ENCODE results near the gene RPTOR.

- no peak for TF ChIP-seq CTCF (IDR thresholded peaks at IDR 0.05 in 4 of 5, conservative IDR thresholded peaks at IDR 0.05 in 1 of 5)
- no peak for TF ChIP-seq POLR2A (IDR thresholded peaks at IDR 0.05)
Observed at GRCh38 chr17:80839511-80839941, 294.9 kb downstream of the RPTOR start.

Data from gastrocnemius medialis (tissue), 4 donors.